HL-60 (cell line): Measurements from ENCODE around the gene ARL6IP6.

Experiments
- DNase-seq, 2 experiments: peaks; one replicate each; pipeline ENCODE4 v3.0.0-alpha.2; 2010 to 2020; ENCODE audit warnings: low read depth in 1 of 2, low spot score in 1 of 2
- H3K27ac ChIP-seq: fragments of 250-450 bp; sonication (Bioruptor Pico); replicated peaks from 2 replicates; pipeline ENCODE4 v1.5.1; 2020; ENCODE audit warnings: mild to moderate bottlenecking, moderate library complexity
- H3K27me3 ChIP-seq: fragments of 250-450 bp; sonication (Bioruptor Pico); 2 replicates; pipeline ENCODE4 v1.5.1; 2021; ENCODE audit warnings: mild to moderate bottlenecking, moderate library complexity; ENCODE audit not compliant: insufficient read depth, poor library complexity, severe bottlenecking
- H3K4me3 ChIP-seq: replicated peaks from 2 replicates; pipeline ENCODE4 v1.5.1; 2011; ENCODE audit warnings: mild to moderate bottlenecking, control low read depth, low read length; ENCODE audit not compliant: insufficient read depth
- GABPA ChIP-seq: IDR thresholded peaks from 2 replicates; pipeline ENCODE4 v1.6.1; 2012; ENCODE audit warnings: low read depth
- POLR2AphosphoS5 ChIP-seq: IDR thresholded peaks from 2 replicates; pipeline ENCODE4 v1.6.1; 2012; ENCODE audit warnings: low read depth
- REST ChIP-seq: IDR thresholded peaks from 2 replicates; pipeline ENCODE4 v1.6.1; 2012; ENCODE audit warnings: low read depth; ENCODE audit not compliant: insufficient replicate concordance
- SPI1 ChIP-seq: IDR thresholded peaks from 2 replicates; pipeline ENCODE4 v1.6.1; 2012; ENCODE audit warnings: low read depth, mild to moderate bottlenecking, borderline replicate concordance
- TF ChIP-seq, protein P1 (sequence below): IDR thresholded peaks from one replicate; pipeline ENCODE4 v1.5.1; 2011; ENCODE audit warnings: low read length, control low read depth, inconsistent platforms; ENCODE audit not compliant: insufficient read depth

ARL6IP6 gene

GRCh38 chr2:152693033-152693432, 25.4 kb upstream of the ARL6IP6 start:
- no peak overlapping the region for H3K4me3 ChIP-seq
- no peak for TF ChIP-seq REST
- no peak for TF ChIP-seq SPI1
- TF ChIP-seq, protein P1, sequence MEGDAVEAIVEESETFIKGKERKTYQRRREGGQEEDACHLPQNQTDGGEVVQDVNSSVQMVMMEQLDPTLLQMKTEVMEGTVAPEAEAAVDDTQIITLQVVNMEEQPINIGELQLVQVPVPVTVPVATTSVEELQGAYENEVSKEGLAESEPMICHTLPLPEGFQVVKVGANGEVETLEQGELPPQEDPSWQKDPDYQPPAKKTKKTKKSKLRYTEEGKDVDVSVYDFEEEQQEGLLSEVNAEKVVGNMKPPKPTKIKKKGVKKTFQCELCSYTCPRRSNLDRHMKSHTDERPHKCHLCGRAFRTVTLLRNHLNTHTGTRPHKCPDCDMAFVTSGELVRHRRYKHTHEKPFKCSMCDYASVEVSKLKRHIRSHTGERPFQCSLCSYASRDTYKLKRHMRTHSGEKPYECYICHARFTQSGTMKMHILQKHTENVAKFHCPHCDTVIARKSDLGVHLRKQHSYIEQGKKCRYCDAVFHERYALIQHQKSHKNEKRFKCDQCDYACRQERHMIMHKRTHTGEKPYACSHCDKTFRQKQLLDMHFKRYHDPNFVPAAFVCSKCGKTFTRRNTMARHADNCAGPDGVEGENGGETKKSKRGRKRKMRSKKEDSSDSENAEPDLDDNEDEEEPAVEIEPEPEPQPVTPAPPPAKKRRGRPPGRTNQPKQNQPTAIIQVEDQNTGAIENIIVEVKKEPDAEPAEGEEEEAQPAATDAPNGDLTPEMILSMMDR = no peak
- TF ChIP-seq GABPA = no peak
- no peak for TF ChIP-seq POLR2AphosphoS5
- no peak for DNase-seq
- H3K27me3 ChIP-seq = no peaks in the 10 kb centered on the region
- no peak overlapping the region for H3K27ac ChIP-seq

DNA sequence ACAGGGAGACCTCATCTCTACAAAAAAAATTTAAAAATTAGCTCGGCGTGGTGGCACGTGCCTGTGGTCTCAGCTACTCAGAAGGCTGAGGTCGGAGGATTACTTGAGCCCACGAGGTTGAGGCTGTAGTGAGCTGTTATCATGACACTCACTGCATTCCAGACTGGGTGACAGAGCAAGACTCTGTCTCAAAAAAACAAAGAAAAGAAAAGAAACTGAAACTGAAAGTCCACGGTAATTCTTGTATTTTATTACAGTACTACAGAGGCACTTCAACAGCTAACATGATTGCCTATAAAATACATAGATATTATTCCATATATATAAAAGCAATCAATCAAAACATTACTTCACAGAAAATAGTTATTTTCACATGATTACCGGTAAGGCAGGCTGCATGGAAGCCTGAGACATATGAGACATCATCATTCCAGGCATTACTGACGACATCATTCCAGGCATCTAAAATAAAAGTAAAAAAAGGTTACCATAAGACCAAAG, 24.2 kb upstream of the ARL6IP6 start:
- DNase-seq = no peak
- TF ChIP-seq, protein P1 = no peak
- TF ChIP-seq SPI1 = no peak
- H3K4me3 ChIP-seq = no peak overlapping the region
- H3K27ac ChIP-seq = no peak overlapping the region
- no peaks in the 10 kb centered on the region for H3K27me3 ChIP-seq

DNA sequence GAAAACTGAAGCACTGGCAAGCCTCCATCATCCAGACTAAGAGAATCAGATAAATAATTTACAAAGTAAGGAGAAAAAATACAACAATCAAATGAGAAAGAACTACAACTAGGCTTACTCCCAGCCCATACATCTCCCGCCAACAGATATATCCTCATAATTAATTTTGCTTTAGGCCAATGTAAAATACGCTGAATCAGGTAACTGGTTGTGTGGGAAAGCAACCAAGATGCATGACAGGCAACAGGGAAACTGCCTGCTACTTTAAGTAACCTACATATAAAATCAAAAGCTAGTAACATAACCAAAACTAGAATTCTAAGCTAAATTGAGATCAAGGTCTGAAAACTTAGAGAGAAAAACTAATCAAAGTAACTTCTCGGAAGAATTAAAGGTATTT, 22.7 kb upstream of the ARL6IP6 start:
- no peaks in the 10 kb centered on the region for H3K27me3 ChIP-seq
- TF ChIP-seq REST = no peak
- TF ChIP-seq SPI1 = no peak
- TF ChIP-seq POLR2AphosphoS5 = no peak
- TF ChIP-seq, protein P1 = no peak
- no peak for TF ChIP-seq GABPA

GRCh38 chr2:152696476-152696875, 21.9 kb upstream of the ARL6IP6 start:
- TF ChIP-seq REST = no peak
- TF ChIP-seq POLR2AphosphoS5 = no peak
- no peak for TF ChIP-seq SPI1
- DNase-seq = no peak
- Histone ChIP-seq H3K27ac (no peak overlapping the region), H3K27me3 (no peaks in the 10 kb centered on the region), H3K4me3 (no peak overlapping the region)

More for the DNA sequence above, 22.7 kb upstream of the ARL6IP6 start:
- DNase-seq = no peak
- Histone ChIP-seq H3K27ac (no peak overlapping the region), H3K4me3 (no peak overlapping the region)
